GM18507 (cell line): ENCODE measurements around the gene SH2B2.

Source experiments
- DNase-seq: peaks from one replicate; pipeline ENCODE4 v3.0.0; 2011; ENCODE audit warnings: low read depth; ENCODE audit not compliant: insufficient read length; ENCODE audit errors: extremely low spot score
- FAIRE-seq: peaks from 2 replicates; lab custom pipeline; 2011; peaks lifted over from hg19 to GRCh38; lab: Jason Lieb, UNC

The SH2B2 gene

GRCh38 chr7:102286237-102287110, at the start of gene SH2B2:
TSS of gene SH2B2 (plus strand) at chr7:102286868. CDS start at chr7:102300551, 13,683 bp downstream.
- FAIRE-seq: no peak
- no peak for DNase-seq

- FAIRE-seq (no peak), DNase-seq (no peak)
Observed at GRCh38 chr7:102239206-102239820, 47.4 kb upstream of the SH2B2 start.

DNA sequence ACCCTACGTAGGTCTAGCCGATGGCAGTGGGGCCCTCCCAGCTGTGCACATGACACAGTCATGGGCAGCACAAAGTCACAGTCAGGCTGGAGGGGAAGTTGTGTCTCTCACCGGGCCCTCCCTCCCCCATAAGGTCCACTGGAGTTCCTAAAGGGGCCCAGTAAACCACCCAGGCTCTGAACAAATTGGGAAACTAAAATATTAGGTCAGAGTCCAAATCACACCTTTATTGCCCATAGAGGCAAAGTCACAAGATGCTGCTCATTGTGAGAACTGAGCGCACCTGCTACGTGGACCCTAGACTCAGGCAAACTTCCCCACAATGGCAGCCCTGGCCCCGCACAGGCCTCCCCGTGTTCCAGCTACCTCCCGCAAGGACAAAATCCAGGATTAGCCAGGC, 45.2 kb upstream of the SH2B2 start:
- FAIRE-seq (no peak), DNase-seq (no peak)

DNA sequence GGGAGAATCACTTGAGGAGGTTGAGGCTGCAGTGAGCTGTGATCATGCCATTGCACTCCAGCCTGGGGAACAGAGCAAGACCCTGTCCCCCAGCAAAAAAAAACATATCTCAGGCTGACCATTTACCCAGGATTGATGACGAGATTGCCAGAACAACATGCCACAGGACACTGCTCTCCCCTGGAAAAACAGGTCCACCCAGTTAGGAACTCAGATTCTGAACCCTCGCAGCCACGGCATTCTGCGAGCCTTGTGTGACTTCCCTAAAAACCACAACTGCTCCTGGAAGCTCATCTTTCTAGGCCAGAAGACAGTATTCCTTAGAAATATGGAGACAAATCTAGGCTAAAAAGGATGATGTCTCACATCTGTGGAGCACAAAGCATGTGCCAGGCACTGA, 42.1 kb upstream of the SH2B2 start:
- FAIRE-seq: no peak
- DNase-seq: no peak

- DNase-seq (no peak), FAIRE-seq (no peak)
Observed at GRCh38 chr7:102248081-102248455, 38.6 kb upstream of the SH2B2 start.

GRCh38 chr7:102248456-102249395, 37.9 kb upstream of the SH2B2 start:
- no peak for FAIRE-seq
- no peak for DNase-seq

- no peak for DNase-seq
- FAIRE-seq: no peak
Observed at GRCh38 chr7:102251531-102252365, 34.9 kb upstream of the SH2B2 start.

DNA sequence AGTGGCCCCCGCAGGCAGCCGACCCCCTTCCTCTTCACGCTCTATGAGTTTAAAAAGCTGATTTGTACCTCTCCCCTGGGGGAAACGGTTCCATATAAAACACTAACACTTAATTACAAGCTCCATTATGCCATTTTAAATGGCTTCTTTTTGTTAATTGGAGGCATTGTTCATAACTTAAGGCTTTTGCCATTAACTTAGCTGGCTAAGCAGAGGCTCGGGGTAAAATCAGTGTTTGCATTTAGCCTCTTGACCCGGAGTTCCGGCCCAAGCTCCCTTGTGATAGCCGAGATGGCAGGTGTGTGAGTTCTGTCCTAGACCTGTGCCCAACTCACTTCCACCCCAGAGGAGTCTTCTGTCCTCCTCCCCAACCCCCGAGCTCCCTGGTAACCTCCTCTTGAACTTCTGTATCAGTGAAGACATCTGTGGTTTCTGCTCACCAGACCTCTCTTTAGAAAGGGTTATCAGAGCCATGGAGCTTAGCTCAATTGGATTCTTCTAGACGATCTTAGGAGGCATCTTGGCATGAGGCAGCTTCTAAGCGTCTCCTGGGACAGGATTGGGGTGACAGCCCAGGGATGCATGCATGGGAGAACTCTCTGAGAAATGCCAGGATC, 34.2 kb upstream of the SH2B2 start:
- FAIRE-seq (no peak), DNase-seq (no peak)

DNA sequence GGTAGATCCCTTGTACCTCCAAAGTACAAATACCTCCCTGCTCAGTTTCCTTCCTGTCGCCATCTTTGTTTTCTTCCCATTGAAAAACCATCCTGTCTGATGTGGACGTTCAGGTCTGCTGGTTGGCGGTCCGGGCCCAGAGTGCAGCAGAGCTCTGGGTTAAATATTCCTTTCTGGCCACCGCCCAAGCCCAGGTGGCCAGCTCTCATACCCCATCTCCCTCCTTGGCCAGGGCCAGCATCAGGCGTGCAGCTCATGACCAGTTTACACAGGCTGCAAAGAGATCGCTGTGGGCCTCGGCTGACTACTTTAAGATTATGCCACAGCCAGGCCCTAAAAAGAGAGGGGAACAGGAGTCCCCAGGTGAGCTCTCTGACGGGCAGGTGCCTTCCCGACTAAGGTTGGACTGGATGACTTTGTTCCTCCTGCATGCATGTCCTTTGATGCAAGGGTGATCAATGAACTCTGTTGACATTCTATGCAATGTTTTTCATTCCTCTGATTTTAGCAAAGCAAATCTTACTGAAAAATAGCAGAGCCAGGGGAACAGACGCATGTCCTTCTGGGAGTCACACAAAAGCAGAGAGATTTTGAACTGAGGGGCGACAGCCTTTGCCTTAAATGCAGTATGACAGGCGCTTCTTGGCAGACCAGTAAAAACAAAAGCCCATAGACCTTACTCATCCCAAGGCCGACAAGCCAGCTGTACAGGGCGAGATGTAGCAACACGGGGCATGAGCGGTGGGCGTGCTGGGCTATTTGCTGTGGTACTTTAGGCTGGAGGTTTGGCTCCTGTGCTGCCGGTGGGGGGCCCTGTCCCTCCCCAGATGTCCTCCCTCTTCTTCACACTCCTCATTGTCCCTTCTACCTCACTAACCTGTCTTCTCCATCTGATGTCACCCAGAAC, 33.3 kb upstream of the SH2B2 start:
- no peak for DNase-seq
- no peak for FAIRE-seq

DNA sequence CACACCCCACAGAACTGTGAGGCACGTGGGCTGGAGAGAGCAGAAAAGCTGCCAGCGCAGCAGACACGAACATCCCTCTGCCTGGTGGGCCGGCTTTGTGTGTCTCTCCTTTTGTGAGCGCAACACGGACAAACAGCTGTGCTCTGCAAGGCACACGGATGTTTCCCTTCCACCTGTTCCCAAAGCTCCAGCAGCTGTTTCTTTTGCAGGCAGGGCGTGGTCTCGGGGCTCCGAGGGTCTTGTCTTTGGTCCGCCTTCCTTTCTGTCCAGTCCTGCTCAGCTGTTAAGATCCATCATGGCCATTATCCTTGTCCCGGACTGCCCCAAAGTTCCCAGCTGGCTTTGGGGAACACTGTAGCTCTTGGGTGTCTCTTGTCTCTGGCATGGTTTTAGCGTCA, 32.7 kb upstream of the SH2B2 start:
- FAIRE-seq: no peak
- no peak for DNase-seq

- DNase-seq (no peak), FAIRE-seq (no peak)
Observed at GRCh38 chr7:102254521-102254920, 32.1 kb upstream of the SH2B2 start.

DNA sequence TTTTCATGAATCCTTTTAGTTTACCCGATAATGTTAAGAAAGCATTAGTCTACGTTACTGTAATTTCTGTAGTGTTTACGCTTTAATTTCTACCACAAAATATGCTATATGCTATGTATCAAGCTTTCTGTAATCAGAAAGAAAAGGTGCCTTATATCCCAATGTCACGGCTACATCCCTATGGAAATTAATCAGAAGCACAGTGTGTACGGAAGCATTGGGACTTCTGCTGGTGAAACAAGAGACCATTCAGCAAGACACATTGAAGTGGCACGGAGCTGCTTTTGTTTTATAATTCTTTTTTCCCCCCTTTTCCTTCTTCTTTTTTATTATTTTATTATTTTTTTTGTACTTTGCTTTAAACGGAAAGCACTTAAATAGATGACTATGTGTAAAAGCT, 31.2 kb upstream of the SH2B2 start:
- DNase-seq (no peak), FAIRE-seq (no peak)

- no peak for FAIRE-seq
- no peak for DNase-seq
Observed at GRCh38 chr7:102255916-102256315, 30.8 kb upstream of the SH2B2 start.

- DNase-seq (no peak), FAIRE-seq (no peak)
Observed at GRCh38 chr7:102258073-102258748, 28.5 kb upstream of the SH2B2 start.

DNA sequence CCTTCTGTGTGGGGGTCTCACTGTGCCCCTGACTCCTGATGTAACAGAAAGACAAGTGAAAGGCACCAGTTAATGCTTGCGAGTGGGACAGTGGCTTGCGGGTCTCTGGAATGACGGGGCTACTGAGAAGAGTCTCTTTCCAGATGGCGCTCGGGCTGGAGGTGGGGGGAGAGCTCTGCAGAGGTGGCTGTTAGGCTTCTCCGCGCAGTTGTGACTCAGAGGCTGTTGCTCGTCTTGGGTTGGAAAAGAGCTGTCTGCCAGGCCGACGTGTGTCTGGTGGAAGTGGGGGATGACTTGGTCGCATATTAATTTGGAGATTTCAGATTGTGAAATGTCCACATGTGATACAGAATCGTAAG, 27.9 kb upstream of the SH2B2 start:
- DNase-seq: no peak

GRCh38 chr7:102260856-102261255, 25.8 kb upstream of the SH2B2 start:
- DNase-seq (no peak), FAIRE-seq (no peak)

More for the DNA sequence above, 27.9 kb upstream of the SH2B2 start:
- FAIRE-seq: no peak

DNA sequence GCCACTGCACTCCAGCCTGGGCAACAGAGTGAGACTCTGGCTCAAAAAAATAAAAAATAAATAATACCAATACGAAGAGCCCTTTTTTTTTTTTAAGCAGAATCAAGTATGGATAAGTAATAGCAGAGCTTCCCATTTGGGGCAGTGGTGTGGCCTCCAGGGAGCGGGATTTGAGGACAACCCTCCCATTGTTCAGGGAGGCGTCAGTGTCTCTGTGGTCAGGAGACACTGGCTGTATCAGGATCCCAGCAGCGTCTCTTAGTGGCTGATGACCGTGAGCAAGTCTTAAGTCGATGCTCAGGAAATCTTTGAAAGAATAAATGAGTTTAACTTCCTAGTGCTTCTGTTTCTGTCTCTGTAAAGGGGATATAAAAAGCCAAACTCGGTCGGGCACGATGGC, 25.2 kb upstream of the SH2B2 start:
- no peak for FAIRE-seq
- no peak for DNase-seq
